Stimulated activated CD8-positive, alpha-beta memory T cell treated with anti-CD3 and anti-CD28 coated beads, Interleukin-4, amount 100 ng/mL, for 4 hours (primary cell): Measurements from ENCODE around the gene ECHDC1.

Experiments used
- DNase-seq, 2 donors: peaks; one replicate each; pipeline ENCODE4 v3.0.0-alpha.2; 2020; ENCODE audit warnings: low read depth in 2 of 2, low spot score in 1 of 2

The ECHDC1 gene

DNA sequence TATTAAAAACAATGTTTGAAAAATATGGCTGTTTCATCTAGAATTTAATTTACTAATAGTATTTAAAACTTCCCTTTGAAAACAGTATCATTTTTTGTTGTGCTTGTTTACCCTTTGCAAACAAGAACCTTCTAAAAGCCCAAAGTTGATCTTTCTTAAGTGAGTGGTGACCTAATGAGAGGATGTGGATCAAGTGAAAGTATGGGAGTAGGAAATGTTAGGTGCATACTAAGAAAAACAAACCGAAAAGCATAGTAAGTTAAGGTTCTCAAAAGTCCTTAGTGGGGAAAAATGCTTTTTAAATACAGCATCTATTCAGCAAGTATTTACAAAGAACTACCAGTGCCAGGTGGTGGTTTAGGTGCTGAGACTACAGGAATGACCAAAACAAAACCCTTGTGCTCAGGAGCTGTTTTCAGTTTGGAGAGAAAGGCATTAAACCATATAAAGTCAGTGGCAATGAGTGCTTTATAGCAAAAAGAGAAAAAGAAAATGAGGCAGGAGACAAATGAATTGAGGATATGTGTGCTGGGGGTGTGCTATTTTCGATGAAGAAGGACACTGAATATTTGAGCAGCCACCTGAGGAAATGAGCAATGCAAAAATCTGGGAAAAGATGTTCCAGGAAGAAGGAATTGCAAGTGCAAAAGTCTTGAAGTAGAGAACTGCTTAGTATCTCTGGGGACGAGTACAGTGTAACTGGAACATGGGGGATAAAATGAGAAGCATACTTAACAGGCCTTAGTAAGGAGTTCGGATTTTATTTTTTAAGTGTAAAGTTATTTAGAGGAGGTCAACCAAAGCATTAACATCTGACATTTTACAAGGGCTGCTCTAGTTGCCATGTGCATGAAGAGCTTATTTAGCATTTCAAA is 52.8 kb downstream of the ECHDC1 start:
- DNase-seq, result no peak

DNA sequence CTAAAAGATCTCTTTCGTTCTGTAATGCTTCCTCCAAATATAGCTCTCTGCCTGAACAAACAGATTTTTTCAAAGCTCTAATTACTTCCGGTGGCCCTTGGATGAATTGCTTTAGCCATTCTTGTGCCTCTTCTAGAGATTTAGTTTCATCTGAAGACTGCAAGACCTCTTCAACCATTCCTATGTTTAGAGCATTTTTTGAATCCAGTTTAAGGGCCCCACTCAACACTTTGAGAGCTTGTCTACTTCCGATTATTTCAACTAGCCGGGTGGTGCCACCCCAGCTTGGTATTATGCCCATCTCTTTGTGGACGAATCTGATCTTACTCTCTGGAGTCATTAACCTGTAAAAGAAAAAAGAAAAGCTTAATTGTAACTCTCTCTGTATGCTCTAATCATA is 53.5 kb downstream of the ECHDC1 start:
- no peak for DNase-seq

DNA sequence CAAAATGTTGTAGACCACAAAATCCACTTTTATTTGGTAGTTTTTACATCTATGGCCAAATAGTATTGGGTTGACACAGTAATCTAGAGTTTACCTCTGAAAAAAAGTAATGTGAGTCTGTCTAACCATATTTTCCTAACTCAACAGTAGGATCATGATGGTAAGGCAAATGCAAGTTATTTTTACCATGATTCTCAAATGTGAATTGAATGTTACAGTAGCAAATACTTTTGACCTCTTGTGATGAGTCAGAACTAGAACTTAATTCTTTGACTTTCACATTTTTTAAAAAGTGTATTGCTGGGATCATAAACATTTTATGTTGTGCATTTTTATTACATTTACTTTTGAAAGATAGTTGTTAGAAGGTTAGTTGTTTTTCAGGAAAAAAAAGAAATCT is 54.7 kb downstream of the ECHDC1 start:
- DNase-seq, result no peak

DNA sequence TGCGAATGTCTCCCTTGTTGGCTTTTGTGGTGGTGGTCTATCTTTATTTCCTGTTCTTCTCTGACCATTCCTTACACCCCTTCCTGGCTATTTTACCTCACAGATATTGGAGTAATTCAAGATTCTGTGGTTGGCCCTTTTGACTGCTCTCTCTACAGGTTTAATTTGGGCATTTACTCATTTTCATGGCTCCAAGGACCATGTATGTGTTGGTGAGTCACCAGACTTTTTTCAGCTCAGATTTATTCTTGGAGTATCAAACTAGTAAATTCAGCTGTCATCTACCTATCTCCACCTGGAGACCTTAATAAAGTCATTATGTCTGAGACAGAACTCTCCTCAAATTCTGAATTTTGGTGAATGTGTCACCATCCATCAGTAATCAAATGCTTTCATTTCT is 61.2 kb downstream of the ECHDC1 start:
- DNase-seq, result no peak

GRCh38 chr6:127279815-127280214 is 63.6 kb downstream of the ECHDC1 start:
- no peak for DNase-seq

- DNase-seq, result no peak
These were observed 65.2 kb downstream of the ECHDC1 start for GRCh38 chr6:127277878-127278843.

DNA sequence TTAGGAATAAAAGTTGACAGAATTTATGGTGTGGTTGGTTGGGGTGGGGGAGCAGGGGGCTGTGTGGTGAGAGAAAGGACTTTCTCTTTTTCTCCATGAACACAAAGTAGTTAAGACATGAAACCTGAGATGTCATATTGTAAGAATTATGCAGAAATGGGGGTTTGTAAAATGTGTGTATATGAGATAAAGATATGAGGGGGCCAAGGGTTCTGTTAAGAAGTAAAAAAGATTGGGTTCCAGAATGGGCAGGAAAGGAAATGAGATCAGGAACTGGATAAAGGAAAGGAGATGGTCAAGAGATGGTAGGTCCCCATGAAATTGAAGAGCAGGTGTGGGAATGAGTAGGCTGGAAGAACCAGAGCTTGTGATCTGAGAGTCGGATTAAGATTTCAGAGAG is 67.1 kb downstream of the ECHDC1 start:
- no peak for DNase-seq

GRCh38 chr6:127273499-127273898 is 69.9 kb downstream of the ECHDC1 start:
- no peak for DNase-seq

- no peak for DNase-seq
These were observed 70.8 kb downstream of the ECHDC1 start for GRCh38 chr6:127272576-127272975.

DNA sequence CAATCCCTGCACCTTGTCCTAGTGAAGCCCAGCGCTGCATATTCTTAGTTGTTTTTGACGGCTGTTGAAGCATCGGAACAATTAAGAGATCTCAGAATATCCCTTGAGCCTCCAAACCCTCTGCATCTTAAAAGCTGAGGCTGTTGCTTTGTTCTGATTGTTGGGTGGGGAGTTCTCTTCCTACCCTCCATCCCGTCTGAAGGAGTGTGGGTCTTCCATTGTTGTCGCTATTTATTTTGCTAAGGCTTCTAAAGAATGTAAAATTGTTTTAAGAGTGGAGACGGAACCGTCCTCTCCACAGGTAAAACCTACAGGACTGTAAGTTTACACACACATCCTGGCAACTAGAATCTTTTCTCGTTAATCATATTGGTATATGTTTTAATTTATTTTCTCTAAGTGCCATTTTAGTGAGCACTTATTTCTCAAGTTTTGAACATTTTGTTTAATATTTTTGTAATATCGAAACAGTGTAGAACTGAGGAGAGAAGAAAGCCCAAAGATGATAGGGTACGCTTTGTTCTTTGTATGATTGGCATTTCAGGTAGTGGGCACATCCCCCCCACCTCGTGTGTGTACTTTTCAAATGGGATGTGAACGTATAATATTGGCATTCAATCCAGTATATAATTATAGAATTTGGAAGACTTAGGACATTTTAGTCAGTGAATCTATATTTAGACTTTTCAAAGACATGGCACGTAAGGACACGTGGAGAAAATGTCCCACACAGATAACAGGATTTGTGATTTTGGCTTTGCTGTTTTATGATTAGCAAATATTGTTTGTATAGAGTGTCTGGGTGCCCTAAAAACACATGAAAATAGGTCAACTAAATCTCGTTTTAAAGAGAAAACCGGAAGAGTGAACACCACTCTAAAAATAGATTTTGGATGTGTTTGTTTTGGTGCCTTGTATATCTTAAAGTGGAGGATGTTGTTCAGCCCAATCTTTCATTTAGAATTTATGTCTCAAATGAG is 75.5 kb downstream of the ECHDC1 start:
- no peak for DNase-seq

GRCh38 chr6:127266892-127267645 is 76.3 kb downstream of the ECHDC1 start:
- peak in 1 of 2 donors; percentile 18 for DNase-seq

- peak; percentile 39 to 41 for DNase-seq
These were observed 77.1 kb downstream of the ECHDC1 start, which contains the start of gene RNF146 for GRCh38 chr6:127266178-127266891. Gene RNF146 (plus strand): TSS chr6:127266864. CDS start chr6:127280339, 13,475 bp downstream.

- no peak for DNase-seq
These were observed 79.9 kb downstream of the ECHDC1 start for GRCh38 chr6:127263481-127263880.

DNA sequence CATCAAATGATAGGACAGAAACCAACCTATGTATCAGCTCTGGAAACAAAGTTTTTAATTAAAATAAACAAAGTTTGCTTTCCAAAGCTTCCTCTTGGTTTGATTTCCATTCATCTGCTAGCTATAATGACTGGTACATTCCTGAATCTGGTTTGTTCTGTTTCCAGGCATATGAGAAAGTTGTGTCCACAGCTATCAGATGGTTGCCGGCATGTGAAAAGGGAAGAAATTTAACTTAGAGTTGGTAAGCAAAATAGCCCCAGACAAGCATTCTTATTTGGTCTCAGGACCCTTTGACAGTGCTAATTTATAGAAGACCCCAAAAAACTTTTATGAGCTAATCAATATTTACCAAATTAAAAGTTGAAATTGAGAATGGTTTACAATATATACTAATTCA is 80.5 kb downstream of the ECHDC1 start:
- DNase-seq, result no peak

DNA sequence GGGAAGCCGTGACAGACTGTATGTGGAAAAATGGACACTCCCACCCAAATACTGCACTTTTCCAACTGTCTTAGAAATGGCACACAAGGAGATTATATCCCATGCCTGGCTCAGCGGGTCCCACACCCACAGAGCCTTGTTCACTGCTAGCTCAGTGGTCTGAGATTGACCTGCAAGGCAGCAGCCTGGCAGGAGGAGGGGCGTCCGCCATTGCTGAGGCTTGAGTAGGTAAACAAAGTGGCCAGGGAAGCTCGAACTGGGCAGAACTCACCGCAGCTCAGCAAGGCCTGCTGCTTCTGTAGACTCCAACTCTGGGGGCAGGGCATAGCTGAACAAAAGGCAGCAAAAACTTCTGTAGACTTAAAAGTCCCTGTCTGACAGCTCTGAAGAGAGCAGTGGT is 88.1 kb downstream of the ECHDC1 start:
- DNase-seq, result no peak

- DNase-seq, result no peak
These were observed 93.8 kb downstream of the ECHDC1 start for GRCh38 chr6:127249621-127250020.

GRCh38 chr6:127247114-127248096 is 96.0 kb downstream of the ECHDC1 start:
- no peak for DNase-seq

GRCh38 chr6:127243501-127243900 is 99.9 kb downstream of the ECHDC1 start:
- no peak for DNase-seq
